Body of pancreas (tissue), 4 donors: ENCODE measurements around the gene EMILIN3.

Experiments
- CTCF ChIP-seq, 7 experiments: fragments of 450-650 bp in 4 of 7; fragments of 200-600 bp in 3 of 7; sonication (generic) in 3 of 7; IDR thresholded peaks; one replicate each; pipeline ENCODE4 v1.5.1; 2016 to 2019; ENCODE audit warnings: antibody characterized with exemption in 7 of 7
- POLR2A ChIP-seq, 3 donors: fragments of 450-650 bp; IDR thresholded peaks; one replicate each; pipeline ENCODE4 v1.6.1; 2016; ENCODE audit warnings: antibody characterized with exemption in 3 of 3, mild to moderate bottlenecking in 2 of 3

GRCh38 chr20:41357424-41358163 is 9.0 kb downstream of the EMILIN3 start:
- TF ChIP-seq CTCF (IDR thresholded peaks at IDR 0.05) (no peak), POLR2A (IDR thresholded peaks at IDR 0.05) (no peak)
